HPDE6-E6E7 (cell line): Measurements from ENCODE around the gene GNA14.
"Not testable (repeated sequence)": the region's sequence is repeated elsewhere in the genome, so short reads cannot be mapped to it uniquely, and the experiment has no call there.

Source experiments
- DNase-seq: peaks from one replicate; pipeline ENCODE4 v3.0.0; 2011; ENCODE audit warnings: missing footprints; ENCODE audit errors: extremely low spot score

GNA14 gene

GRCh38 chr9:77643871-77644270 is 4.3 kb downstream of the GNA14 start:
- DNase-seq = no peak

- DNase-seq = no peak
Observed at GRCh38 chr9:77640741-77641580, 7.2 kb downstream of the GNA14 start.

GRCh38 chr9:77632652-77633051 is 15.5 kb downstream of the GNA14 start:
- DNase-seq = no peak

- DNase-seq = not testable (repeated sequence)
Observed at GRCh38 chr9:77628864-77629263, 19.3 kb downstream of the GNA14 start.

GRCh38 chr9:77616191-77616590 is 31.9 kb downstream of the GNA14 start:
- no peak for DNase-seq

GRCh38 chr9:77614645-77615044 is 33.5 kb downstream of the GNA14 start:
- DNase-seq = no peak

- no peak for DNase-seq
Observed at GRCh38 chr9:77606526-77606925, 41.6 kb downstream of the GNA14 start.

- no peak for DNase-seq
Observed at GRCh38 chr9:77605449-77606220, 42.5 kb downstream of the GNA14 start.

- DNase-seq = no peak
Observed at GRCh38 chr9:77604316-77604715, 43.8 kb downstream of the GNA14 start.

GRCh38 chr9:77602852-77603251 is 45.3 kb downstream of the GNA14 start:
- no peak for DNase-seq

GRCh38 chr9:77601476-77602099 is 46.5 kb downstream of the GNA14 start:
- no peak for DNase-seq

GRCh38 chr9:77600810-77601209 is 47.3 kb downstream of the GNA14 start:
- DNase-seq = no peak

GRCh38 chr9:77599492-77599891 is 48.6 kb downstream of the GNA14 start:
- no peak for DNase-seq

GRCh38 chr9:77598991-77599390 is 49.1 kb downstream of the GNA14 start:
- no peak for DNase-seq

GRCh38 chr9:77598524-77598923 is 49.6 kb downstream of the GNA14 start:
- DNase-seq = no peak

GRCh38 chr9:77597057-77597456 is 51.1 kb downstream of the GNA14 start:
- DNase-seq = no peak

- DNase-seq = no peak
Observed at GRCh38 chr9:77595426-77596095, 52.6 kb downstream of the GNA14 start.

- DNase-seq = no peak
Observed at GRCh38 chr9:77594963-77595362, 53.2 kb downstream of the GNA14 start.

- no peak for DNase-seq
Observed at GRCh38 chr9:77593528-77593927, 54.6 kb downstream of the GNA14 start.

GRCh38 chr9:77592476-77592875 is 55.6 kb downstream of the GNA14 start:
- DNase-seq = no peak

GRCh38 chr9:77589046-77589795 is 58.9 kb downstream of the GNA14 start:
- DNase-seq = peak; percentile 46
